A549 (cell line): ENCODE data around the gene ADARB2. TPM values are rescaled to one million over a fixed set of nuclear protein-coding genes. Genes with fewer than 3 reads are reported as not detected.

Source experiments
- ATAC-seq, 2 experiments: fragments of 200-7000 bp in 1 of 2; fragments of >200 bp in 1 of 2; cut with Nextera tagmentation in 1 of 2; cut with Tn5 transposase in 1 of 2; 3 replicates each; pipeline versions ENCODE4 v1.8.0 to v1.9.1; 2018 to 2020; ENCODE audit warnings: mild to moderate bottlenecking in 1 of 2, moderate library complexity in 1 of 2
- CTCF ChIA-PET: fragments of 300-600 bp; sonication (Branson Sonifier 250); formaldehyde crosslinking; extraction: SDS; loops from one replicate; lab custom pipeline; 2021; ENCODE audit warnings: antibody characterized with exemption, inconsistent platforms; lab: Yijun Ruan, JAX
- POLR2A ChIA-PET: fragments of 350-600 bp; formaldehyde crosslinking; extraction: SDS; loops from one replicate; lab custom pipeline; 2021; ENCODE audit warnings: antibody characterized with exemption, inconsistent platforms; lab: Yijun Ruan, JAX
- DNase-seq, 2 experiments: peaks; one replicate each; pipeline versions ENCODE4 v3.0.0 to v3.0.0-alpha.2; 2011 to 2016; ENCODE audit warnings: low read depth in 1 of 2, low spot score in 1 of 2
- FAIRE-seq: peaks from 2 replicates; lab custom pipeline; 2011; peaks lifted over from hg19 to GRCh38; lab: Jason Lieb, UNC
- H3K27ac ChIP-seq, 2 experiments: fragments of >200 bp; sonication (Bioruptor Twin); formaldehyde crosslinking; 3 replicates each; pipeline ENCODE4 v1.5.1; 2016 to 2017
- H3K4me1 ChIP-seq: fragments of >200 bp; sonication (Bioruptor Twin); formaldehyde crosslinking; 3 replicates; pipeline ENCODE4 v1.6.1; 2016
- H3K4me2 ChIP-seq: fragments of >200 bp; sonication (Bioruptor Twin); formaldehyde crosslinking; 3 replicates; pipeline ENCODE4 v1.6.1; 2016
- H3K4me3 ChIP-seq: fragments of >200 bp; sonication (Bioruptor Twin); formaldehyde crosslinking; 3 replicates; pipeline ENCODE4 v1.5.1; 2016
- H3K9me3 ChIP-seq: fragments of >200 bp; sonication (Bioruptor Twin); formaldehyde crosslinking; 3 replicates; pipeline ENCODE4 v1.6.1; 2016
- ATOH8 ChIP-seq: fragments of 250-450 bp; sonication (Bioruptor Pico); IDR thresholded peaks from 2 replicates; pipeline ENCODE4 v1.5.0; 2020; ENCODE audit warnings: low read depth, mild to moderate bottlenecking, moderate library complexity
- BCL3 ChIP-seq: fragments of >200 bp; sonication (Bioruptor Twin); formaldehyde crosslinking; IDR thresholded peaks from 3 replicates; pipeline ENCODE4 v1.6.1; 2016
- BHLHE40 ChIP-seq: IDR thresholded peaks from 2 replicates; pipeline ENCODE4 v1.6.1; 2012; ENCODE audit warnings: low read depth, low read length, inconsistent platforms
- CBX2 ChIP-seq: fragments of 200-600 bp; sonication (generic); IDR thresholded peaks from 2 replicates; pipeline ENCODE4 v1.6.1; 2016; ENCODE audit warnings: low read depth, mild to moderate bottlenecking, borderline replicate concordance
- CHD4 ChIP-seq: fragments of 200-600 bp; sonication (generic); IDR thresholded peaks from 2 replicates; pipeline ENCODE4 v1.6.1; 2016; ENCODE audit warnings: antibody characterized with exemption, mild to moderate bottlenecking, borderline replicate concordance
- CTCF ChIP-seq: fragments of >200 bp; sonication (Bioruptor Twin); formaldehyde crosslinking; IDR thresholded peaks from 3 replicates; pipeline ENCODE4 v1.5.1; 2016
- EHMT2 ChIP-seq: fragments of 200-600 bp; sonication (generic); IDR thresholded peaks from 2 replicates; pipeline ENCODE4 v1.6.1; 2016; ENCODE audit warnings: antibody characterized with exemption, low read depth, mild to moderate bottlenecking, moderate library complexity
- EP300 ChIP-seq, 2 experiments: fragments of >200 bp; sonication (Bioruptor Twin); formaldehyde crosslinking; IDR thresholded peaks; 2 replicates in 1 of 2; 3 replicates in 1 of 2; pipeline ENCODE4 v1.6.1; 2016 to 2017
- ESRRA ChIP-seq: fragments of 150-350 bp; IDR thresholded peaks from 2 replicates; pipeline ENCODE4 v1.6.1; 2014; ENCODE audit warnings: mild to moderate bottlenecking, low read length, borderline replicate concordance
- FOSB ChIP-seq: fragments of 250-450 bp; sonication (Bioruptor Pico); IDR thresholded peaks from 2 replicates; pipeline ENCODE4 v1.5.0; 2020; ENCODE audit warnings: mild to moderate bottlenecking, moderate library complexity
- FOSL2 ChIP-seq, 2 experiments: fragments of 450-650 bp in 1 of 2; fragments of >200 bp in 1 of 2; sonication (Bioruptor Twin) in 1 of 2; formaldehyde crosslinking; IDR thresholded peaks; 2 replicates each; pipeline versions ENCODE4 v1.5.0 to v1.6.1; 2016 to 2020; ENCODE audit warnings: mild to moderate bottlenecking in 1 of 2, moderate library complexity in 1 of 2
- GATA3 ChIP-seq: IDR thresholded peaks from 2 replicates; pipeline ENCODE4 v1.6.1; 2012; ENCODE audit warnings: borderline replicate concordance
- HOXA7 ChIP-seq: fragments of 250-450 bp; sonication (Bioruptor Pico); IDR thresholded peaks from 2 replicates; pipeline ENCODE4 v1.5.0; 2020; ENCODE audit warnings: mild to moderate bottlenecking, moderate library complexity
- JUN ChIP-seq, 2 experiments: fragments of >200 bp; sonication (Bioruptor Twin); formaldehyde crosslinking; IDR thresholded peaks; 2 replicates in 1 of 2; 3 replicates in 1 of 2; pipeline ENCODE4 v1.6.1; 2016 to 2017
- JUNB ChIP-seq: fragments of >200 bp; sonication (Bioruptor Twin); formaldehyde crosslinking; IDR thresholded peaks from 2 replicates; pipeline ENCODE4 v1.6.1; 2016
- KDM1A ChIP-seq: fragments of 200-600 bp; sonication (generic); IDR thresholded peaks from 2 replicates; pipeline ENCODE4 v1.6.1; 2016; ENCODE audit warnings: low read depth, mild to moderate bottlenecking
- KDM5A ChIP-seq: fragments of 200-600 bp; sonication (generic); IDR thresholded peaks from 2 replicates; pipeline ENCODE4 v1.6.1; 2016; ENCODE audit warnings: antibody characterized with exemption, mild to moderate bottlenecking
- MAFK ChIP-seq: fragments of 450-650 bp; IDR thresholded peaks from 2 replicates; pipeline ENCODE4 v1.6.1; 2014; ENCODE audit not compliant: partially characterized antibody
- MAX ChIP-seq: IDR thresholded peaks from 2 replicates; pipeline ENCODE4 v1.6.1; 2012
- MYC ChIP-seq: IDR thresholded peaks from 2 replicates; pipeline ENCODE4 v1.6.1; 2012; ENCODE audit warnings: mild to moderate bottlenecking, inconsistent platforms, low read length, improper control_type of control experiment, borderline replicate concordance
- NFE2L2 ChIP-seq: fragments of 150-350 bp; conservative IDR thresholded peaks from 2 replicates; pipeline ENCODE4 v1.6.1; 2014; ENCODE audit warnings: low read length
- NPAS2 ChIP-seq: fragments of 250-450 bp; sonication (Bioruptor Pico); IDR thresholded peaks from 2 replicates; pipeline ENCODE4 v1.8.0; 2022; ENCODE audit warnings: mild to moderate bottlenecking, moderate library complexity, borderline replicate concordance
- NR3C1 ChIP-seq: fragments of >200 bp; sonication (Bioruptor Twin); formaldehyde crosslinking; IDR thresholded peaks from 3 replicates; pipeline ENCODE4 v1.6.1; 2017
- PBX3 ChIP-seq: IDR thresholded peaks from 2 replicates; pipeline ENCODE4 v1.6.1; 2012
- PHF8 ChIP-seq: fragments of 200-600 bp; sonication (generic); IDR thresholded peaks from 2 replicates; pipeline ENCODE4 v1.6.1; 2016; ENCODE audit warnings: low read depth, mild to moderate bottlenecking, antibody characterized with exemption, moderate library complexity, borderline replicate concordance
- RCOR1 ChIP-seq: fragments of 150-350 bp; IDR thresholded peaks from 2 replicates; pipeline ENCODE4 v1.6.1; 2014; ENCODE audit warnings: antibody characterized with exemption, low read length, low read depth
- REST ChIP-seq: fragments of 200-600 bp; sonication (generic); IDR thresholded peaks from 2 replicates; pipeline ENCODE4 v1.6.1; 2016; ENCODE audit warnings: antibody characterized with exemption, mild to moderate bottlenecking, moderate library complexity
- RFX5 ChIP-seq: fragments of 450-650 bp; IDR thresholded peaks from 2 replicates; pipeline ENCODE4 v1.7.1; 2014; ENCODE audit warnings: antibody characterized with exemption, mild to moderate bottlenecking, moderate library complexity
- RNF2 ChIP-seq: fragments of 200-600 bp; sonication (generic); IDR thresholded peaks from 2 replicates; pipeline ENCODE4 v1.6.1; 2016; ENCODE audit warnings: low read depth, mild to moderate bottlenecking, antibody characterized with exemption, moderate library complexity, borderline replicate concordance
- TP53 ChIP-seq: fragments of 250-450 bp; sonication (Bioruptor Pico); IDR thresholded peaks from 2 replicates; pipeline ENCODE4 v1.5.0; 2021; ENCODE audit warnings: mild to moderate bottlenecking, moderate library complexity
- ZNF302 ChIP-seq: fragments of 250-450 bp; sonication (Bioruptor Pico); IDR thresholded peaks from 2 replicates; pipeline ENCODE4 v1.9.0; 2021; ENCODE audit warnings: inconsistent platforms, mild to moderate bottlenecking, moderate library complexity
- WGBS: methylation state at CpG from one replicate; pipeline ENCODE4 v1.1.6; 2017; ENCODE audit errors: missing lambda C conversion rate; 5-methylcytosine and 5-hydroxymethylcytosine counted together
- polyA plus RNA-seq, 4 experiments: library from polyadenylated mRNA; depleted of rRNA in 3 of 4; stranded (reverse); fragments of >200 nt; fragmentation: RNase III in 1 of 4; extraction: RNeasy Plus Mini Kit Qiagen cat#74134 plus additional on column Dnase treatment in 1 of 4; gene quantifications; 2 replicates in 3 of 4; 3 replicates in 1 of 4; pipeline ENCODE4 v1.2.3, GENCODE V29; 2011 to 2017

ADARB2 gene
- polyA plus RNA-seq, 2 of the 4 experiments (the other 2 are of a cell fraction), result not detected

- Histone ChIP-seq H3K4me1 (no peaks in the 10 kb centered on the region), H3K4me3 (no peak overlapping the region), H3K4me2 (no peak overlapping the region), H3K27ac (no peak overlapping the region), H3K9me3 (no peaks in the 10 kb centered on the region)
- CTCF ChIA-PET, result no interaction called here
- ATAC-seq (no peak), DNase-seq (no peak), FAIRE-seq (no peak)
- POLR2A ChIA-PET, result no interaction called here
- TF ChIP-seq RNF2, result no peak
- TF ChIP-seq MAX, result no peak
- no peak for TF ChIP-seq GATA3
- TF ChIP-seq CBX2, result no peak
- TF ChIP-seq HOXA7, result no peak
- TF ChIP-seq TP53 (CRISPR knock-in tag), result no peak
- no peak for TF ChIP-seq ZNF302 (CRISPR knock-in tag)
- no peak for TF ChIP-seq PHF8
- TF ChIP-seq JUNB, result no peak
- TF ChIP-seq FOSL2 (IDR thresholded peaks at IDR 0.05), result no peak
- no peak for TF ChIP-seq FOSL2 (CRISPR knock-in tag; IDR thresholded peaks at IDR 0.05)
- TF ChIP-seq NFE2L2, result no peak
- no peak for TF ChIP-seq RFX5
- no peak for TF ChIP-seq KDM1A
- no peak for TF ChIP-seq CTCF
- TF ChIP-seq KDM5A, result no peak
- no peak for TF ChIP-seq REST
- no peak for TF ChIP-seq BCL3
- no peak for TF ChIP-seq NR3C1
- no peak for TF ChIP-seq EP300 (IDR thresholded peaks at IDR 0.05)
- 33% methylated on average over 6 of the region's 8 CpGs for WGBS
Observed at GRCh38 chr10:1240341-1240775, 497.0 kb downstream of the ADARB2 start.

GRCh38 chr10:1233031-1233430 lies 504.3 kb downstream of the ADARB2 start:
- DNase-seq, result no peak
- 55% methylated on average over 9 of the region's 9 CpGs for whole genome bisulfite sequencing
- H3K4me2 ChIP-seq, result no peak overlapping the region
- no peak overlapping the region for H3K27ac ChIP-seq
- no peaks in the 10 kb centered on the region for H3K9me3 ChIP-seq
- H3K4me1 ChIP-seq, result no peaks in the 10 kb centered on the region
- CTCF ChIA-PET, result no interaction called here
- no peak for FAIRE-seq
- ATAC-seq, result no peak
- no peak overlapping the region for H3K4me3 ChIP-seq
- POLR2A ChIA-PET, result no interaction called here
- TF ChIP-seq MAX (no peak), ATOH8 (CRISPR knock-in tag) (no peak), JUN (IDR thresholded peaks at IDR 0.05) (no peak), FOSB (CRISPR knock-in tag) (no peak), MYC (no peak), NPAS2 (CRISPR knock-in tag) (no peak), MAFK (no peak), ESRRA (no peak), EHMT2 (no peak), RCOR1 (no peak), BHLHE40 (no peak), JUNB (no peak), PBX3 (no peak), HOXA7 (no peak), CHD4 (no peak)
